RKO (cell line): ENCODE data around the gene INAVA.
"Not testable (repeated sequence)": the region's sequence is repeated elsewhere in the genome, so short reads cannot be mapped to it uniquely, and the experiment has no call there.

Experiments used
- DNase-seq: peaks from one replicate; pipeline ENCODE4 v3.0.0-alpha.2; 2016; ENCODE audit warnings: low spot score

The INAVA gene

GRCh38 chr1:200921571-200922110 lies 26.9 kb downstream of the INAVA start:
- no peak for DNase-seq

GRCh38 chr1:200922406-200922805 lies 27.7 kb downstream of the INAVA start:
- no peak for DNase-seq

GRCh38 chr1:200923601-200924000 lies 28.9 kb downstream of the INAVA start:
- no peak for DNase-seq

- no peak for DNase-seq
Observed at GRCh38 chr1:200925831-200926230, 31.1 kb downstream of the INAVA start.

GRCh38 chr1:200929530-200930278 lies 35.0 kb downstream of the INAVA start:
- no peak for DNase-seq

- DNase-seq = not testable (repeated sequence)
Observed at GRCh38 chr1:200930285-200930684, 35.6 kb downstream of the INAVA start.

GRCh38 chr1:200931776-200932175 lies 37.1 kb downstream of the INAVA start:
- no peak for DNase-seq

- DNase-seq = no peak
Observed at GRCh38 chr1:200934676-200935245, 40.1 kb downstream of the INAVA start.

GRCh38 chr1:200935286-200935962 lies 40.7 kb downstream of the INAVA start:
- not testable (repeated sequence) for DNase-seq

GRCh38 chr1:200938955-200939354 lies 44.3 kb downstream of the INAVA start:
- DNase-seq = no peak

GRCh38 chr1:200945111-200945510 lies 50.4 kb downstream of the INAVA start:
- no peak for DNase-seq

GRCh38 chr1:200947059-200947566 lies 52.4 kb downstream of the INAVA start:
- DNase-seq = no peak

GRCh38 chr1:200949626-200950025 lies 54.9 kb downstream of the INAVA start:
- no peak for DNase-seq

GRCh38 chr1:200951016-200951415 lies 56.3 kb downstream of the INAVA start:
- DNase-seq = no peak

- DNase-seq = no peak
Observed at GRCh38 chr1:200954434-200954833, 59.7 kb downstream of the INAVA start.

GRCh38 chr1:200958597-200958996 lies 63.9 kb downstream of the INAVA start:
- DNase-seq = no peak

GRCh38 chr1:200959411-200959921 lies 64.8 kb downstream of the INAVA start:
- DNase-seq = no peak

GRCh38 chr1:200960236-200960947 lies 65.7 kb downstream of the INAVA start:
- no peak for DNase-seq

- DNase-seq = no peak
Observed at GRCh38 chr1:200960948-200961340, 66.2 kb downstream of the INAVA start.

- not testable (repeated sequence) for DNase-seq
Observed at GRCh38 chr1:200962151-200962550, 67.5 kb downstream of the INAVA start.

GRCh38 chr1:200962631-200963030 lies 67.9 kb downstream of the INAVA start:
- DNase-seq = no peak

- DNase-seq = no peak
Observed at GRCh38 chr1:200963076-200963475, 68.4 kb downstream of the INAVA start.
